Liver (tissue), 9 donors: ENCODE measurements around the gene JAKMIP1. TPM values are rescaled to one million over a fixed set of nuclear protein-coding genes. Genes with fewer than 3 reads are reported as not detected.

Experiments
- DNase-seq: peaks from one replicate; pipeline ENCODE4 v3.0.0-alpha.2; 2017; ENCODE audit warnings: low spot score
- H3K27ac ChIP-seq, 2 donors: one replicate each; pipeline ENCODE4 v1.7.0; 2013; ENCODE audit warnings: inconsistent platforms in 2 of 2, low read length in 2 of 2, control low read depth in 1 of 2, low read depth in 1 of 2, mild to moderate bottlenecking in 1 of 2
- H3K27me3 ChIP-seq, 4 donors: one replicate each; pipeline versions ENCODE4 v1.6.1 to v1.7.0; 2013; ENCODE audit warnings: low read length in 3 of 4, inconsistent platforms in 1 of 4, mild to moderate bottlenecking in 1 of 4, moderate library complexity in 1 of 4; ENCODE audit not compliant: control insufficient read depth in 4 of 4, insufficient read depth in 4 of 4
- H3K36me3 ChIP-seq, 4 donors: one replicate each; pipeline versions ENCODE4 v1.6.1 to v1.7.0; 2013; ENCODE audit warnings: low read length in 3 of 4, mild to moderate bottlenecking in 3 of 4, low read depth in 1 of 4, moderate library complexity in 1 of 4; ENCODE audit not compliant: control insufficient read depth in 4 of 4, insufficient read depth in 3 of 4
- H3K4me1 ChIP-seq, 4 donors: one replicate each; pipeline versions ENCODE4 v1.6.1 to v1.7.0; 2013; ENCODE audit warnings: low read length in 3 of 4, mild to moderate bottlenecking in 3 of 4, moderate library complexity in 1 of 4; ENCODE audit not compliant: control insufficient read depth in 4 of 4, insufficient read depth in 4 of 4
- H3K4me3 ChIP-seq, 3 donors: one replicate each; pipeline versions ENCODE4 v1.6.1 to v1.7.0; 2013; ENCODE audit warnings: low read length in 3 of 3, control low read depth in 1 of 3, low read depth in 1 of 3, mild to moderate bottlenecking in 1 of 3
- H3K9ac ChIP-seq, 2 donors: one replicate each; pipeline ENCODE4 v1.7.0; 2013; ENCODE audit warnings: low read length in 2 of 2, mild to moderate bottlenecking in 2 of 2, moderate library complexity in 2 of 2, control low read depth in 1 of 2, low read depth in 1 of 2
- H3K9me3 ChIP-seq, 4 donors: one replicate each; pipeline versions ENCODE4 v1.6.1 to v1.7.0; 2013; ENCODE audit warnings: low read length in 3 of 4; ENCODE audit not compliant: control insufficient read depth in 4 of 4
- EGR1 ChIP-seq, 2 donors: IDR thresholded peaks; 2 replicates each; pipeline ENCODE4 v1.6.1; 2016 to 2018; ENCODE audit warnings: antibody characterized with exemption in 2 of 2, low read depth in 2 of 2
- FOXA1 ChIP-seq: IDR thresholded peaks from 2 replicates; pipeline ENCODE4 v1.6.1; 2016; ENCODE audit warnings: antibody characterized with exemption
- FOXA2 ChIP-seq: IDR thresholded peaks from 2 replicates; pipeline ENCODE4 v1.6.1; 2016; ENCODE audit warnings: antibody characterized with exemption
- GABPA ChIP-seq, 2 donors: IDR thresholded peaks in 1 of 2; conservative IDR thresholded peaks in 1 of 2; 2 replicates each; pipeline ENCODE4 v1.6.1; 2016; ENCODE audit warnings: antibody characterized with exemption in 2 of 2, mild to moderate bottlenecking in 1 of 2, moderate library complexity in 1 of 2
- HNF4A ChIP-seq, 2 donors: conservative IDR thresholded peaks; 2 replicates each; pipeline ENCODE4 v1.6.1; 2016; ENCODE audit warnings: antibody characterized with exemption in 2 of 2, mild to moderate bottlenecking in 2 of 2
- HNF4G ChIP-seq: IDR thresholded peaks from 2 replicates; pipeline ENCODE4 v1.6.1; 2016; ENCODE audit warnings: antibody characterized with exemption
- JUND ChIP-seq, 2 donors: IDR thresholded peaks; 2 replicates each; pipeline ENCODE4 v1.6.1; 2016; ENCODE audit warnings: antibody characterized with exemption in 2 of 2
- MAX ChIP-seq: IDR thresholded peaks from 2 replicates; pipeline ENCODE4 v1.6.1; 2016; ENCODE audit warnings: antibody characterized with exemption
- NR2F2 ChIP-seq: IDR thresholded peaks from 2 replicates; pipeline ENCODE4 v1.6.1; 2016; ENCODE audit warnings: antibody characterized with exemption
- RAD21 ChIP-seq, 2 donors: IDR thresholded peaks; 2 replicates each; pipeline ENCODE4 v1.6.1; 2016; ENCODE audit warnings: antibody characterized with exemption in 2 of 2, mild to moderate bottlenecking in 2 of 2
- RXRA ChIP-seq, 2 donors: IDR thresholded peaks; 2 replicates each; pipeline ENCODE4 v1.6.1; 2017 to 2018; ENCODE audit warnings: antibody characterized with exemption in 2 of 2, mild to moderate bottlenecking in 1 of 2
- SP1 ChIP-seq: IDR thresholded peaks from 2 replicates; pipeline ENCODE4 v1.6.1; 2018; ENCODE audit warnings: antibody characterized with exemption, mild to moderate bottlenecking
- TAF1 ChIP-seq: conservative IDR thresholded peaks from 2 replicates; pipeline ENCODE4 v1.6.1; 2016; ENCODE audit warnings: antibody characterized with exemption, mild to moderate bottlenecking
- YY1 ChIP-seq: IDR thresholded peaks from 2 replicates; pipeline ENCODE4 v1.6.1; 2016; ENCODE audit warnings: antibody characterized with exemption, mild to moderate bottlenecking
- WGBS: extraction: QIAGEN DNeasy Blood & Tissue Kit; methylation state at CpG from one replicate; pipeline ENCODE4 v1.1.7; 2013; 5-methylcytosine and 5-hydroxymethylcytosine counted together
- polyA plus RNA-seq, 2 donors: library from polyadenylated mRNA; stranded (reverse) in 1 of 2; unstranded in 1 of 2; fragments of 200-250 nt in 1 of 2; fragments of >200 nt in 1 of 2; fragmentation: Nextera tagmentation in 1 of 2; extraction: Ambion mirVana in 1 of 2; gene quantifications; one replicate each; pipeline versions ENCODE4 v1.2.1 to v1.2.3, GENCODE V29; 2013 to 2015
- total RNA-seq, 2 donors: library from RNA; depleted of rRNA; stranded (reverse); fragments of >200 nt; gene quantifications; one replicate each; pipeline ENCODE4 v1.2.3, GENCODE V29; 2014
- TF ChIP-seq, protein P1 (sequence below): IDR thresholded peaks from 2 replicates; pipeline ENCODE4 v1.6.1; 2016; ENCODE audit warnings: antibody characterized with exemption
- TF ChIP-seq, protein P2 (sequence below): IDR thresholded peaks from 2 replicates; pipeline ENCODE4 v1.6.1; 2016; ENCODE audit warnings: antibody characterized with exemption
- TF ChIP-seq, protein P3 (sequence below): IDR thresholded peaks from 2 replicates; pipeline ENCODE4 v1.6.1; 2016; ENCODE audit warnings: antibody characterized with exemption, mild to moderate bottlenecking
- TF ChIP-seq, protein P4 (sequence below): fragments of 150-350 bp; IDR thresholded peaks from 2 replicates; pipeline ENCODE4 v1.5.1; 2017; ENCODE audit warnings: improper control_type of control experiment, low read depth, low read length; ENCODE audit not compliant: missing input control
- donor health status: healthy.
- donor health status: healthy.
- donor health status: healthy.
- donor health status: healthy.
- donor health status: healthy.

The JAKMIP1 gene
- total and polyA plus RNA-seq, 4 donors, result 0.08 to 0.50 TPM; not detected in 2

GRCh38 chr4:5992171-5992827 is 208.1 kb downstream of the JAKMIP1 start:
- Histone ChIP-seq H3K27ac (no peak overlapping the region), H3K9ac (no peak overlapping the region), H3K9me3 (no peaks in the 10 kb centered on the region), H3K4me3 (no peak overlapping the region), H3K27me3 (peaks cover 0 to 2% (median 0%) of the 10 kb centered on the region in 4 donors), H3K4me1 (no peaks in the 10 kb centered on the region), H3K36me3 (no peaks in the 10 kb centered on the region)
- no peak for TF ChIP-seq RXRA (IDR thresholded peaks at IDR 0.05)
- no peak for DNase-seq
- WGBS, result 75% methylated on average over 17 of the region's 17 CpGs

DNA sequence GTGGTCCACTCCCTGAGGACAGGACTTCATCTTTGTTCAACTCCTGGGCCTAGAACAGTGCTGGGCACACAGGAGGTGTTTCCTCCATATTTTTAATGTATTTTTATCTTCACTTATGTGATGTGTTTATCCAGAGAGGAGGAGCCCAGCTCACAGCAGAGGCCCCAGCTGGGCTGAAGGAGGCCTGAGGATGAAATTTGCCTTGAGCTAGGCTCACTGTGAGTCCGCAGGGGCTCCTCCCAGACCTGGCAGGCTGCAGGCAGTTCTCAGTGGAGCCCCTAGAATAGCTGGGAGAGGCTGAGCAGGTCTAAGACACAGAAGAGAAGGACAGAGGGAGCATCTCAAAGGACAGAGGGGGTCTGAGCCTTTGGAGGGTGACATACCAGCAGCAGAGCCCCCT is 208.9 kb downstream of the JAKMIP1 start:
- no peaks in the 10 kb centered on the region for H3K4me1 ChIP-seq
- no peak overlapping the region for H3K9ac ChIP-seq
- H3K36me3 ChIP-seq, result no peaks in the 10 kb centered on the region
- no peak for TF ChIP-seq YY1
- WGBS, result 0% methylated on average over 1 of the region's 1 CpG
- H3K4me3 ChIP-seq, result no peak overlapping the region
- no peaks in the 10 kb centered on the region for H3K9me3 ChIP-seq
- no peak for DNase-seq
- peaks cover 0 to 2% (median 0%) of the 10 kb centered on the region in 4 donors for H3K27me3 ChIP-seq
- H3K27ac ChIP-seq, result no peak overlapping the region

DNA sequence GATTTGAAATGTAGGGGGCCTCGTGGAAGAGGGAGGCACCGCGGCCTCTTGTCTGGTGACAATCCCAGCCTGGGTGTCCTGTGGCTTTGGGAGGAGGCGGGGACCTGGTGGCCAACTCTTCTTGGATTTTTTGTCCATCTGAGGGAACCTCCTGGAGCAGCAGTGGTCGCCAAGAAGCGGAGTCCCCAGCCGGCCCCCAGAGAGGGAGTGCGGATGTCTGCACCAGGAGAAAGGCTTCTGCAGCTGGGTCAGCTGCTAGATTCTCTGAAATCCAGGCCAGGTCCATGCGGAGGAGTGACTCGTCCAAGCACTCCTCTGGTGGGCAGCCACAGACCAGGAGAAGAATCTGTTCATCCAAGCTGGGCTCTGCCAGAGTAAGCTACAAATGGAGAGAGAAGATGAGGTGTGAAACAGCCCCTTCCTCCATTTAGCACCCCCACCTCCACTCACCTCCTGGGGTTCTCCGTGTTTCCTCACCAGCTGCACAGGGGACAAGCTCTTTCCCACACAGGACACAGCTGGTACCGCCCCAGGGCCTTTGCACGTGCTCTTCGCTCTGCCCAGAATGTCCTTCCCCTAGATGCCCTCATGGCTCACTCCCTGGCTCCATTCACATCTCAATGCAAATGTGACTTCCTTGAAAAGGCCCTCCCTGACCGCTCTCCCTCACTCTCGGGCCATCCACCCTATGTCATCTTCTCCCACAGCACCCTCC is 209.7 kb downstream of the JAKMIP1 start:
- H3K9me3 ChIP-seq, result no peaks in the 10 kb centered on the region
- TF ChIP-seq NR2F2, result no peak
- TF ChIP-seq, protein P1, sequence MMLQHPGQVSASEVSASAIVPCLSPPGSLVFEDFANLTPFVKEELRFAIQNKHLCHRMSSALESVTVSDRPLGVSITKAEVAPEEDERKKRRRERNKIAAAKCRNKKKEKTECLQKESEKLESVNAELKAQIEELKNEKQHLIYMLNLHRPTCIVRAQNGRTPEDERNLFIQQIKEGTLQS, result no peak
- TF ChIP-seq GABPA (IDR thresholded peaks at IDR 0.05 in 1 of 2, conservative IDR thresholded peaks at IDR 0.05 in 1 of 2), result no peak
- TF ChIP-seq EGR1 (IDR thresholded peaks at IDR 0.05; ENCODE audit: low read depth in 2 of 2), result no peak
- no peak for TF ChIP-seq FOXA1
- no peak for TF ChIP-seq MAX
- no peak for TF ChIP-seq FOXA2
- TF ChIP-seq TAF1, result no peak
- TF ChIP-seq SP1, result no peak
- TF ChIP-seq, protein P2, sequence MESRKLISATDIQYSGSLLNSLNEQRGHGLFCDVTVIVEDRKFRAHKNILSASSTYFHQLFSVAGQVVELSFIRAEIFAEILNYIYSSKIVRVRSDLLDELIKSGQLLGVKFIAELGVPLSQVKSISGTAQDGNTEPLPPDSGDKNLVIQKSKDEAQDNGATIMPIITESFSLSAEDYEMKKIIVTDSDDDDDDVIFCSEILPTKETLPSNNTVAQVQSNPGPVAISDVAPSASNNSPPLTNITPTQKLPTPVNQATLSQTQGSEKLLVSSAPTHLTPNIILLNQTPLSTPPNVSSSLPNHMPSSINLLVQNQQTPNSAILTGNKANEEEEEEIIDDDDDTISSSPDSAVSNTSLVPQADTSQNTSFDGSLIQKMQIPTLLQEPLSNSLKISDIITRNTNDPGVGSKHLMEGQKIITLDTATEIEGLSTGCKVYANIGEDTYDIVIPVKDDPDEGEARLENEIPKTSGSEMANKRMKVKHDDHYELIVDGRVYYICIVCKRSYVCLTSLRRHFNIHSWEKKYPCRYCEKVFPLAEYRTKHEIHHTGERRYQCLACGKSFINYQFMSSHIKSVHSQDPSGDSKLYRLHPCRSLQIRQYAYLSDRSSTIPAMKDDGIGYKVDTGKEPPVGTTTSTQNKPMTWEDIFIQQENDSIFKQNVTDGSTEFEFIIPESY, result no peak
- TF ChIP-seq YY1, result no peak
- TF ChIP-seq HNF4G, result no peak
- TF ChIP-seq JUND (IDR thresholded peaks at IDR 0.05), result no peak
- TF ChIP-seq, protein P3, sequence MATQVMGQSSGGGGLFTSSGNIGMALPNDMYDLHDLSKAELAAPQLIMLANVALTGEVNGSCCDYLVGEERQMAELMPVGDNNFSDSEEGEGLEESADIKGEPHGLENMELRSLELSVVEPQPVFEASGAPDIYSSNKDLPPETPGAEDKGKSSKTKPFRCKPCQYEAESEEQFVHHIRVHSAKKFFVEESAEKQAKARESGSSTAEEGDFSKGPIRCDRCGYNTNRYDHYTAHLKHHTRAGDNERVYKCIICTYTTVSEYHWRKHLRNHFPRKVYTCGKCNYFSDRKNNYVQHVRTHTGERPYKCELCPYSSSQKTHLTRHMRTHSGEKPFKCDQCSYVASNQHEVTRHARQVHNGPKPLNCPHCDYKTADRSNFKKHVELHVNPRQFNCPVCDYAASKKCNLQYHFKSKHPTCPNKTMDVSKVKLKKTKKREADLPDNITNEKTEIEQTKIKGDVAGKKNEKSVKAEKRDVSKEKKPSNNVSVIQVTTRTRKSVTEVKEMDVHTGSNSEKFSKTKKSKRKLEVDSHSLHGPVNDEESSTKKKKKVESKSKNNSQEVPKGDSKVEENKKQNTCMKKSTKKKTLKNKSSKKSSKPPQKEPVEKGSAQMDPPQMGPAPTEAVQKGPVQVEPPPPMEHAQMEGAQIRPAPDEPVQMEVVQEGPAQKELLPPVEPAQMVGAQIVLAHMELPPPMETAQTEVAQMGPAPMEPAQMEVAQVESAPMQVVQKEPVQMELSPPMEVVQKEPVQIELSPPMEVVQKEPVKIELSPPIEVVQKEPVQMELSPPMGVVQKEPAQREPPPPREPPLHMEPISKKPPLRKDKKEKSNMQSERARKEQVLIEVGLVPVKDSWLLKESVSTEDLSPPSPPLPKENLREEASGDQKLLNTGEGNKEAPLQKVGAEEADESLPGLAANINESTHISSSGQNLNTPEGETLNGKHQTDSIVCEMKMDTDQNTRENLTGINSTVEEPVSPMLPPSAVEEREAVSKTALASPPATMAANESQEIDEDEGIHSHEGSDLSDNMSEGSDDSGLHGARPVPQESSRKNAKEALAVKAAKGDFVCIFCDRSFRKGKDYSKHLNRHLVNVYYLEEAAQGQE, result no peak
- TF ChIP-seq, protein P4, sequence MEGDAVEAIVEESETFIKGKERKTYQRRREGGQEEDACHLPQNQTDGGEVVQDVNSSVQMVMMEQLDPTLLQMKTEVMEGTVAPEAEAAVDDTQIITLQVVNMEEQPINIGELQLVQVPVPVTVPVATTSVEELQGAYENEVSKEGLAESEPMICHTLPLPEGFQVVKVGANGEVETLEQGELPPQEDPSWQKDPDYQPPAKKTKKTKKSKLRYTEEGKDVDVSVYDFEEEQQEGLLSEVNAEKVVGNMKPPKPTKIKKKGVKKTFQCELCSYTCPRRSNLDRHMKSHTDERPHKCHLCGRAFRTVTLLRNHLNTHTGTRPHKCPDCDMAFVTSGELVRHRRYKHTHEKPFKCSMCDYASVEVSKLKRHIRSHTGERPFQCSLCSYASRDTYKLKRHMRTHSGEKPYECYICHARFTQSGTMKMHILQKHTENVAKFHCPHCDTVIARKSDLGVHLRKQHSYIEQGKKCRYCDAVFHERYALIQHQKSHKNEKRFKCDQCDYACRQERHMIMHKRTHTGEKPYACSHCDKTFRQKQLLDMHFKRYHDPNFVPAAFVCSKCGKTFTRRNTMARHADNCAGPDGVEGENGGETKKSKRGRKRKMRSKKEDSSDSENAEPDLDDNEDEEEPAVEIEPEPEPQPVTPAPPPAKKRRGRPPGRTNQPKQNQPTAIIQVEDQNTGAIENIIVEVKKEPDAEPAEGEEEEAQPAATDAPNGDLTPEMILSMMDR, result no peak
- no peak for TF ChIP-seq HNF4A (conservative IDR thresholded peaks at IDR 0.05)
- no peak for TF ChIP-seq RAD21 (IDR thresholded peaks at IDR 0.05)
- no peak for TF ChIP-seq RXRA (IDR thresholded peaks at IDR 0.05)
- H3K4me1 ChIP-seq, result no peaks in the 10 kb centered on the region
- H3K4me3 ChIP-seq, result no peak overlapping the region
- WGBS, result 84% methylated on average over 16 of the region's 16 CpGs
- DNase-seq, result no peak
- H3K9ac ChIP-seq, result no peak overlapping the region
- H3K36me3 ChIP-seq, result no peaks in the 10 kb centered on the region
- H3K27me3 ChIP-seq, result peaks cover 0 to 2% (median 0%) of the 10 kb centered on the region in 4 donors
- H3K27ac ChIP-seq, result no peak overlapping the region
